ENCODE data around the gene PTPN6. TPM values are rescaled to one million over a fixed set of nuclear protein-coding genes. Genes with fewer than 3 reads are reported as not detected.
A peak's percentile ranks its signal among the peaks of the same experiment; 100 is the strongest.

Gene PTPN6
- total and polyA plus RNA-seq, 10 of the 15 experiments (the other 5 are each of a cell fraction or from before 2014, with no cell fraction given): 229 to 457 (median 370) TPM

DNA sequence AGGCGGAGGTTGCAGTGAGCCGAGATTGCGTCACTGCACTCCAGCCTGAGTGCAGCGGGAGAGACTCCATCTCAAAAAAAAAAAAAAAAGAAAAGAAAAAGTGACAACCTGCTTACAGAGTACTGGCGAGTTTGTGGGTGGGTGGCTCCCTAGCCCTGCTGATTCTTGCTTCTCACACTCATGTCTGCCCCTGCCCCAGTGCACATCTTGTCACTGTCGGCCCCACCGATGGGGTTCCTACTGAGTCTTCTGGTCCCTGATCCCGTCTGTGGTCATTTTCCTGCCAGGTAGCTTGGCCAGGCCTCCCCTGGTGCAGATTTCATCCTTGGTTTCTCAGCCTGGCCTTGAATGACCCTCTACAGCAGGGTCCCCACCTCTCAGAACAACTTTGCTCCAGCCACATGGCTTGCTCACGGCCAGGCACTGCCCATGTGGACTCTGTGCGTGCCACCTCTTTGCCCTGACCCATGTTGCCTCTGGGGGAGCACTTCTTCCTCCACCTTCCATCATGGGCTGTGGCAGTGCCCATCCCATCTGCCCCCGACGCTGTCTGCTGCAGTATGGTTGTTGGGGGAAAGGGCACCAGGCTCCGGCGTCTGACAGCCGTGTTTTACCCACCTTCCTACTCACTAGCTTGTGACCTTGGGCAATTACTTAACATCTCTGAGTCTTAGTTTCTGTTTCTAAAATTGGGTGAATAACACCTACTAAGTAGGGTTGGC lies 2.1 kb upstream of the PTPN6 start (continued):
- TF ChIP-seq, protein P1, sequence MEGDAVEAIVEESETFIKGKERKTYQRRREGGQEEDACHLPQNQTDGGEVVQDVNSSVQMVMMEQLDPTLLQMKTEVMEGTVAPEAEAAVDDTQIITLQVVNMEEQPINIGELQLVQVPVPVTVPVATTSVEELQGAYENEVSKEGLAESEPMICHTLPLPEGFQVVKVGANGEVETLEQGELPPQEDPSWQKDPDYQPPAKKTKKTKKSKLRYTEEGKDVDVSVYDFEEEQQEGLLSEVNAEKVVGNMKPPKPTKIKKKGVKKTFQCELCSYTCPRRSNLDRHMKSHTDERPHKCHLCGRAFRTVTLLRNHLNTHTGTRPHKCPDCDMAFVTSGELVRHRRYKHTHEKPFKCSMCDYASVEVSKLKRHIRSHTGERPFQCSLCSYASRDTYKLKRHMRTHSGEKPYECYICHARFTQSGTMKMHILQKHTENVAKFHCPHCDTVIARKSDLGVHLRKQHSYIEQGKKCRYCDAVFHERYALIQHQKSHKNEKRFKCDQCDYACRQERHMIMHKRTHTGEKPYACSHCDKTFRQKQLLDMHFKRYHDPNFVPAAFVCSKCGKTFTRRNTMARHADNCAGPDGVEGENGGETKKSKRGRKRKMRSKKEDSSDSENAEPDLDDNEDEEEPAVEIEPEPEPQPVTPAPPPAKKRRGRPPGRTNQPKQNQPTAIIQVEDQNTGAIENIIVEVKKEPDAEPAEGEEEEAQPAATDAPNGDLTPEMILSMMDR (IDR thresholded peaks at IDR 0.05 in 2 of 3, conservative IDR thresholded peaks at IDR 0.05 in 1 of 3; ENCODE audit: control insufficient read depth in 2 of 3, extremely low read depth in 1 of 3, insufficient read depth in 1 of 3, low read depth in 3 of 3, low read length in 3 of 3): peak; percentile 20 to 54 (median 21); a peak in 3 of 6 replicates
- TF ChIP-seq SMAD5 (IDR thresholded peaks at IDR 0.05; ENCODE audit: low read depth): no peak
- no peak for TF ChIP-seq KLF5 (IDR thresholded peaks at IDR 0.05; ENCODE audit: partially characterized antibody)
- no peak for TF ChIP-seq POLR2AphosphoS5 (IDR thresholded peaks at IDR 0.05; ENCODE audit: low read length)
- no peak for TF ChIP-seq RB1 (IDR thresholded peaks at IDR 0.05; ENCODE audit: borderline replicate concordance)
- TF ChIP-seq ZBED1 (IDR thresholded peaks at IDR 0.05; ENCODE audit: borderline replicate concordance): no peak
- no peak for TF ChIP-seq LARP7 (IDR thresholded peaks at IDR 0.05)
- TF ChIP-seq NFYA (IDR thresholded peaks at IDR 0.05; ENCODE audit: borderline replicate concordance, low read depth, low read length): no peak
- TF ChIP-seq TCF12 (IDR thresholded peaks at IDR 0.05; ENCODE audit: low read depth, low read length): no peak
- TF ChIP-seq, protein P2, sequence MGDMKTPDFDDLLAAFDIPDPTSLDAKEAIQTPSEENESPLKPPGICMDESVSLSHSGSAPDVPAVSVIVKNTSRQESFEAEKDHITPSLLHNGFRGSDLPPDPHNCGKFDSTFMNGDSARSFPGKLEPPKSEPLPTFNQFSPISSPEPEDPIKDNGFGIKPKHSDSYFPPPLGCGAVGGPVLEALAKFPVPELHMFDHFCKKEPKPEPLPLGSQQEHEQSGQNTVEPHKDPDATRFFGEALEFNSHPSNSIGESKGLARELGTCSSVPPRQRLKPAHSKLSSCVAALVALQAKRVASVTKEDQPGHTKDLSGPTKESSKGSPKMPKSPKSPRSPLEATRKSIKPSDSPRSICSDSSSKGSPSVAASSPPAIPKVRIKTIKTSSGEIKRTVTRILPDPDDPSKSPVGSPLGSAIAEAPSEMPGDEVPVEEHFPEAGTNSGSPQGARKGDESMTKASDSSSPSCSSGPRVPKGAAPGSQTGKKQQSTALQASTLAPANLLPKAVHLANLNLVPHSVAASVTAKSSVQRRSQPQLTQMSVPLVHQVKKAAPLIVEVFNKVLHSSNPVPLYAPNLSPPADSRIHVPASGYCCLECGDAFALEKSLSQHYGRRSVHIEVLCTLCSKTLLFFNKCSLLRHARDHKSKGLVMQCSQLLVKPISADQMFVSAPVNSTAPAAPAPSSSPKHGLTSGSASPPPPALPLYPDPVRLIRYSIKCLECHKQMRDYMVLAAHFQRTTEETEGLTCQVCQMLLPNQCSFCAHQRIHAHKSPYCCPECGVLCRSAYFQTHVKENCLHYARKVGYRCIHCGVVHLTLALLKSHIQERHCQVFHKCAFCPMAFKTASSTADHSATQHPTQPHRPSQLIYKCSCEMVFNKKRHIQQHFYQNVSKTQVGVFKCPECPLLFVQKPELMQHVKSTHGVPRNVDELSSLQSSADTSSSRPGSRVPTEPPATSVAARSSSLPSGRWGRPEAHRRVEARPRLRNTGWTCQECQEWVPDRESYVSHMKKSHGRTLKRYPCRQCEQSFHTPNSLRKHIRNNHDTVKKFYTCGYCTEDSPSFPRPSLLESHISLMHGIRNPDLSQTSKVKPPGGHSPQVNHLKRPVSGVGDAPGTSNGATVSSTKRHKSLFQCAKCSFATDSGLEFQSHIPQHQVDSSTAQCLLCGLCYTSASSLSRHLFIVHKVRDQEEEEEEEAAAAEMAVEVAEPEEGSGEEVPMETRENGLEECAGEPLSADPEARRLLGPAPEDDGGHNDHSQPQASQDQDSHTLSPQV (IDR thresholded peaks at IDR 0.05): no peak
- TF ChIP-seq, protein P3, sequence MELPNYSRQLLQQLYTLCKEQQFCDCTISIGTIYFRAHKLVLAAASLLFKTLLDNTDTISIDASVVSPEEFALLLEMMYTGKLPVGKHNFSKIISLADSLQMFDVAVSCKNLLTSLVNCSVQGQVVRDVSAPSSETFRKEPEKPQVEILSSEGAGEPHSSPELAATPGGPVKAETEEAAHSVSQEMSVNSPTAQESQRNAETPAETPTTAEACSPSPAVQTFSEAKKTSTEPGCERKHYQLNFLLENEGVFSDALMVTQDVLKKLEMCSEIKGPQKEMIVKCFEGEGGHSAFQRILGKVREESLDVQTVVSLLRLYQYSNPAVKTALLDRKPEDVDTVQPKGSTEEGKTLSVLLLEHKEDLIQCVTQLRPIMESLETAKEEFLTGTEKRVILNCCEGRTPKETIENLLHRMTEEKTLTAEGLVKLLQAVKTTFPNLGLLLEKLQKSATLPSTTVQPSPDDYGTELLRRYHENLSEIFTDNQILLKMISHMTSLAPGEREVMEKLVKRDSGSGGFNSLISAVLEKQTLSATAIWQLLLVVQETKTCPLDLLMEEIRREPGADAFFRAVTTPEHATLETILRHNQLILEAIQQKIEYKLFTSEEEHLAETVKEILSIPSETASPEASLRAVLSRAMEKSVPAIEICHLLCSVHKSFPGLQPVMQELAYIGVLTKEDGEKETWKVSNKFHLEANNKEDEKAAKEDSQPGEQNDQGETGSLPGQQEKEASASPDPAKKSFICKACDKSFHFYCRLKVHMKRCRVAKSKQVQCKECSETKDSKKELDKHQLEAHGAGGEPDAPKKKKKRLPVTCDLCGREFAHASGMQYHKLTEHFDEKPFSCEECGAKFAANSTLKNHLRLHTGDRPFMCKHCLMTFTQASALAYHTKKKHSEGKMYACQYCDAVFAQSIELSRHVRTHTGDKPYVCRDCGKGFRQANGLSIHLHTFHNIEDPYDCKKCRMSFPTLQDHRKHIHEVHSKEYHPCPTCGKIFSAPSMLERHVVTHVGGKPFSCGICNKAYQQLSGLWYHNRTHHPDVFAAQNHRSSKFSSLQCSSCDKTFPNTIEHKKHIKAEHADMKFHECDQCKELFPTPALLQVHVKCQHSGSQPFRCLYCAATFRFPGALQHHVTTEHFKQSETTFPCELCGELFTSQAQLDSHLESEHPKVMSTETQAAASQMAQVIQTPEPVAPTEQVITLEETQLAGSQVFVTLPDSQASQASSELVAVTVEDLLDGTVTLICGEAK (IDR thresholded peaks at IDR 0.05; ENCODE audit: borderline replicate concordance): no peak
- TF ChIP-seq, protein P4, sequence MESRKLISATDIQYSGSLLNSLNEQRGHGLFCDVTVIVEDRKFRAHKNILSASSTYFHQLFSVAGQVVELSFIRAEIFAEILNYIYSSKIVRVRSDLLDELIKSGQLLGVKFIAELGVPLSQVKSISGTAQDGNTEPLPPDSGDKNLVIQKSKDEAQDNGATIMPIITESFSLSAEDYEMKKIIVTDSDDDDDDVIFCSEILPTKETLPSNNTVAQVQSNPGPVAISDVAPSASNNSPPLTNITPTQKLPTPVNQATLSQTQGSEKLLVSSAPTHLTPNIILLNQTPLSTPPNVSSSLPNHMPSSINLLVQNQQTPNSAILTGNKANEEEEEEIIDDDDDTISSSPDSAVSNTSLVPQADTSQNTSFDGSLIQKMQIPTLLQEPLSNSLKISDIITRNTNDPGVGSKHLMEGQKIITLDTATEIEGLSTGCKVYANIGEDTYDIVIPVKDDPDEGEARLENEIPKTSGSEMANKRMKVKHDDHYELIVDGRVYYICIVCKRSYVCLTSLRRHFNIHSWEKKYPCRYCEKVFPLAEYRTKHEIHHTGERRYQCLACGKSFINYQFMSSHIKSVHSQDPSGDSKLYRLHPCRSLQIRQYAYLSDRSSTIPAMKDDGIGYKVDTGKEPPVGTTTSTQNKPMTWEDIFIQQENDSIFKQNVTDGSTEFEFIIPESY (IDR thresholded peaks at IDR 0.05): no peak
- TF ChIP-seq NFYB (IDR thresholded peaks at IDR 0.05; ENCODE audit: insufficient read depth, low read depth, low read length): no peak
- TF ChIP-seq SIX5 (IDR thresholded peaks at IDR 0.05; ENCODE audit: low read depth, low read length, severe bottlenecking): no peak
- no peak for TF ChIP-seq RUNX3 (IDR thresholded peaks at IDR 0.05; ENCODE audit: low read length)
- TF ChIP-seq, protein P5, sequence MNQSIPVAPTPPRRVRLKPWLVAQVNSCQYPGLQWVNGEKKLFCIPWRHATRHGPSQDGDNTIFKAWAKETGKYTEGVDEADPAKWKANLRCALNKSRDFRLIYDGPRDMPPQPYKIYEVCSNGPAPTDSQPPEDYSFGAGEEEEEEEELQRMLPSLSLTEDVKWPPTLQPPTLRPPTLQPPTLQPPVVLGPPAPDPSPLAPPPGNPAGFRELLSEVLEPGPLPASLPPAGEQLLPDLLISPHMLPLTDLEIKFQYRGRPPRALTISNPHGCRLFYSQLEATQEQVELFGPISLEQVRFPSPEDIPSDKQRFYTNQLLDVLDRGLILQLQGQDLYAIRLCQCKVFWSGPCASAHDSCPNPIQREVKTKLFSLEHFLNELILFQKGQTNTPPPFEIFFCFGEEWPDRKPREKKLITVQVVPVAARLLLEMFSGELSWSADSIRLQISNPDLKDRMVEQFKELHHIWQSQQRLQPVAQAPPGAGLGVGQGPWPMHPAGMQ (IDR thresholded peaks at IDR 0.05; ENCODE audit: borderline replicate concordance): no peak

Data from GM12878 (cell line).